GM23338 (cell line): ENCODE measurements around the gene GRID1. TPM values are rescaled to one million over a fixed set of nuclear protein-coding genes. Genes with fewer than 3 reads are reported as not detected.

Source experiments
- ATAC-seq: fragments of 200-7000 bp; cut with Tn5 transposase; 3 replicates; pipeline ENCODE4 v1.9.1; 2020
- DNase-seq: peaks from one replicate; pipeline ENCODE4 v3.0.0-alpha.2; 2015; ENCODE audit warnings: low spot score
- H2AFZ ChIP-seq: fragments of 200-600 bp; sonication (generic); 2 replicates; pipeline ENCODE4 v1.8.0; 2016; ENCODE audit warnings: antibody characterized with exemption, mild to moderate bottlenecking, moderate library complexity
- H3F3A ChIP-seq: fragments of 200-600 bp; sonication (generic); replicated peaks from 2 replicates; pipeline ENCODE4 v1.8.0; 2017; ENCODE audit warnings: antibody characterized with exemption, mixed run types, low read depth
- H3K27ac ChIP-seq: fragments of 200-600 bp; sonication (generic); 2 replicates; pipeline ENCODE4 v1.6.1; 2016; ENCODE audit warnings: low read depth
- H3K27me3 ChIP-seq: fragments of 200-600 bp; sonication (generic); 2 replicates; pipeline ENCODE4 v1.8.0; 2016; ENCODE audit warnings: mild to moderate bottlenecking, mixed run types, moderate library complexity; ENCODE audit not compliant: insufficient read depth
- H3K36me3 ChIP-seq: fragments of 200-600 bp; sonication (generic); 2 replicates; pipeline ENCODE4 v1.8.0; 2016; ENCODE audit warnings: mild to moderate bottlenecking; ENCODE audit not compliant: insufficient read depth
- H3K4me1 ChIP-seq: fragments of 200-600 bp; sonication (generic); 2 replicates; pipeline ENCODE4 v1.8.0; 2016; ENCODE audit warnings: mild to moderate bottlenecking, moderate library complexity; ENCODE audit not compliant: insufficient read depth
- H3K4me2 ChIP-seq: fragments of 200-600 bp; sonication (generic); 2 replicates; pipeline ENCODE4 v1.7.1; 2017; ENCODE audit warnings: mixed run types
- H3K4me3 ChIP-seq: fragments of 200-600 bp; sonication (generic); 2 replicates; pipeline ENCODE4 v1.6.1; 2016; ENCODE audit warnings: mixed run types
- H3K79me2 ChIP-seq: fragments of 200-600 bp; sonication (generic); replicated peaks from 2 replicates; pipeline ENCODE4 v1.8.0; 2017; ENCODE audit warnings: mild to moderate bottlenecking; ENCODE audit not compliant: insufficient read depth
- H3K9me2 ChIP-seq: fragments of 200-600 bp; sonication (generic); 2 replicates; pipeline ENCODE4 v1.8.0; 2017; ENCODE audit not compliant: insufficient read depth
- H4K20me1 ChIP-seq: fragments of 200-600 bp; sonication (generic); replicated peaks from 2 replicates; pipeline ENCODE4 v1.8.0; 2017; ENCODE audit warnings: mild to moderate bottlenecking; ENCODE audit not compliant: insufficient read depth
- H3K27ac Mint-ChIP-seq: 2 replicates; pipeline ENCODE4 v1.8.0; 2020; ENCODE audit warnings: inconsistent platforms, mild to moderate bottlenecking, moderate library complexity, mixed read lengths
- H3K27me3 Mint-ChIP-seq: 3 replicates; pipeline ENCODE4 v1.8.0; 2022; ENCODE audit warnings: low read depth, mild to moderate bottlenecking, moderate library complexity, mixed read lengths, inconsistent platforms; ENCODE audit not compliant: insufficient read depth, poor library complexity
- H3K36me3 Mint-ChIP-seq: 3 replicates; pipeline ENCODE4 v1.8.0; 2021; ENCODE audit warnings: low read depth, mild to moderate bottlenecking, inconsistent platforms, moderate library complexity, mixed read lengths
- H3K4me1 Mint-ChIP-seq: 3 replicates; pipeline ENCODE4 v1.8.0; 2020; ENCODE audit warnings: mild to moderate bottlenecking, inconsistent platforms, mixed read lengths
- H3K4me3 Mint-ChIP-seq: 3 replicates; pipeline ENCODE4 v1.8.0; 2021; ENCODE audit warnings: moderate library complexity, mild to moderate bottlenecking, inconsistent platforms, mixed read lengths
- H3K9me3 Mint-ChIP-seq: 3 replicates; pipeline ENCODE4 v1.8.0; 2020; ENCODE audit warnings: moderate library complexity, mild to moderate bottlenecking, inconsistent platforms, mixed read lengths
- EZH2 ChIP-seq: fragments of 200-600 bp; sonication (generic); IDR thresholded peaks from one replicate; pipeline ENCODE4 v1.8.0; 2017; ENCODE audit warnings: antibody characterized with exemption, mild to moderate bottlenecking, low read depth; ENCODE audit not compliant: unreplicated experiment
- POLR2AphosphoS5 ChIP-seq: IDR thresholded peaks from 2 replicates; pipeline ENCODE4 v1.6.1; 2016; ENCODE audit warnings: antibody characterized with exemption, low read depth
- ZNF331 ChIP-seq: fragments of 250-450 bp; sonication (Bioruptor Pico); IDR thresholded peaks from 2 replicates; pipeline ENCODE4 v1.5.0; 2020; ENCODE audit warnings: low read depth, mild to moderate bottlenecking, moderate library complexity
- polyA plus RNA-seq: library from polyadenylated mRNA; unstranded; fragments of >200 nt; fragmentation: Nextera tagmentation; extraction: Ambion mirVana; gene quantifications from 2 replicates; pipeline ENCODE4 v1.2.1, GENCODE V29; 2016
- total RNA-seq: library from RNA; depleted of rRNA; stranded (reverse); fragments of >200 nt; shearing (Covaris generic); gene quantifications from 2 replicates; pipeline ENCODE4 v1.2.3, GENCODE V29; 2014
- TF ChIP-seq, protein P1 (sequence below): fragments of 250-450 bp; sonication (Bioruptor Pico); IDR thresholded peaks from 2 replicates; pipeline ENCODE4 v1.5.0; 2020; ENCODE audit warnings: mild to moderate bottlenecking, moderate library complexity

Gene GRID1
- total and polyA plus RNA-seq, 2 experiments from 2014 or later: 0.14 to 0.15 TPM

DNA sequence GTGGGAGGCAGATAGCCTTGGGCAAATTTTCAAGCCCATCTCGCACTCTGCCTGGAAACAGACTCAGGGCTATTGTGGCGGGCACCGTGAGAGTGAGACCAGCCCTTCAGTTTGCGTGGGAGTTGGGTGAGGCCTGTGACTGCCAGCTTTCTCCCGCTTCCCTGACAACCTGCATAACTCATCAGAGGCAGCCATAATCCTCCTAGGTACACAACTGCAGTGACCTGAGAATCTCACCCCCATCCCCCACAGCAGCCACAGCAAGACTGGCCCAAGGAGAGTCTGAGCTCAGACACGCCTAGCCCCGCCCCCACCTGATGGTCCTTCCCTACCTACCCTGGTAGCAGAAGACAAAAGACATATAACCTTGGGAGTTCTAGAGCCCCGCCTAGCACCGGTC, 275.4 kb downstream of the GRID1 start:
- no peak overlapping the region for H3K27ac ChIP-seq
- Mint-ChIP-seq H3K27ac (no peak overlapping the region), H3K9me3 (peaks cover 30% of the 10 kb centered on the region), H3K4me1 (peaks cover 11% of the 10 kb centered on the region; the same call in 2 of the 3 replicates), H3K27me3 (peaks cover 6% of the 10 kb centered on the region), H3K36me3 (no peaks in the 10 kb centered on the region; the same call in 2 of the 3 replicates), H3K4me3 (no peak overlapping the region)
- no peak for DNase-seq
- H4K20me1 ChIP-seq: no peaks in the 10 kb centered on the region
- H3K9me2 ChIP-seq: no peaks in the 10 kb centered on the region
- H3K4me3 ChIP-seq: no peak overlapping the region
- no peak for ATAC-seq
- no peaks in the 10 kb centered on the region for H3F3A ChIP-seq
- no peaks in the 10 kb centered on the region for H3K4me1 ChIP-seq
- no peak for TF ChIP-seq EZH2
- TF ChIP-seq, protein P1, sequence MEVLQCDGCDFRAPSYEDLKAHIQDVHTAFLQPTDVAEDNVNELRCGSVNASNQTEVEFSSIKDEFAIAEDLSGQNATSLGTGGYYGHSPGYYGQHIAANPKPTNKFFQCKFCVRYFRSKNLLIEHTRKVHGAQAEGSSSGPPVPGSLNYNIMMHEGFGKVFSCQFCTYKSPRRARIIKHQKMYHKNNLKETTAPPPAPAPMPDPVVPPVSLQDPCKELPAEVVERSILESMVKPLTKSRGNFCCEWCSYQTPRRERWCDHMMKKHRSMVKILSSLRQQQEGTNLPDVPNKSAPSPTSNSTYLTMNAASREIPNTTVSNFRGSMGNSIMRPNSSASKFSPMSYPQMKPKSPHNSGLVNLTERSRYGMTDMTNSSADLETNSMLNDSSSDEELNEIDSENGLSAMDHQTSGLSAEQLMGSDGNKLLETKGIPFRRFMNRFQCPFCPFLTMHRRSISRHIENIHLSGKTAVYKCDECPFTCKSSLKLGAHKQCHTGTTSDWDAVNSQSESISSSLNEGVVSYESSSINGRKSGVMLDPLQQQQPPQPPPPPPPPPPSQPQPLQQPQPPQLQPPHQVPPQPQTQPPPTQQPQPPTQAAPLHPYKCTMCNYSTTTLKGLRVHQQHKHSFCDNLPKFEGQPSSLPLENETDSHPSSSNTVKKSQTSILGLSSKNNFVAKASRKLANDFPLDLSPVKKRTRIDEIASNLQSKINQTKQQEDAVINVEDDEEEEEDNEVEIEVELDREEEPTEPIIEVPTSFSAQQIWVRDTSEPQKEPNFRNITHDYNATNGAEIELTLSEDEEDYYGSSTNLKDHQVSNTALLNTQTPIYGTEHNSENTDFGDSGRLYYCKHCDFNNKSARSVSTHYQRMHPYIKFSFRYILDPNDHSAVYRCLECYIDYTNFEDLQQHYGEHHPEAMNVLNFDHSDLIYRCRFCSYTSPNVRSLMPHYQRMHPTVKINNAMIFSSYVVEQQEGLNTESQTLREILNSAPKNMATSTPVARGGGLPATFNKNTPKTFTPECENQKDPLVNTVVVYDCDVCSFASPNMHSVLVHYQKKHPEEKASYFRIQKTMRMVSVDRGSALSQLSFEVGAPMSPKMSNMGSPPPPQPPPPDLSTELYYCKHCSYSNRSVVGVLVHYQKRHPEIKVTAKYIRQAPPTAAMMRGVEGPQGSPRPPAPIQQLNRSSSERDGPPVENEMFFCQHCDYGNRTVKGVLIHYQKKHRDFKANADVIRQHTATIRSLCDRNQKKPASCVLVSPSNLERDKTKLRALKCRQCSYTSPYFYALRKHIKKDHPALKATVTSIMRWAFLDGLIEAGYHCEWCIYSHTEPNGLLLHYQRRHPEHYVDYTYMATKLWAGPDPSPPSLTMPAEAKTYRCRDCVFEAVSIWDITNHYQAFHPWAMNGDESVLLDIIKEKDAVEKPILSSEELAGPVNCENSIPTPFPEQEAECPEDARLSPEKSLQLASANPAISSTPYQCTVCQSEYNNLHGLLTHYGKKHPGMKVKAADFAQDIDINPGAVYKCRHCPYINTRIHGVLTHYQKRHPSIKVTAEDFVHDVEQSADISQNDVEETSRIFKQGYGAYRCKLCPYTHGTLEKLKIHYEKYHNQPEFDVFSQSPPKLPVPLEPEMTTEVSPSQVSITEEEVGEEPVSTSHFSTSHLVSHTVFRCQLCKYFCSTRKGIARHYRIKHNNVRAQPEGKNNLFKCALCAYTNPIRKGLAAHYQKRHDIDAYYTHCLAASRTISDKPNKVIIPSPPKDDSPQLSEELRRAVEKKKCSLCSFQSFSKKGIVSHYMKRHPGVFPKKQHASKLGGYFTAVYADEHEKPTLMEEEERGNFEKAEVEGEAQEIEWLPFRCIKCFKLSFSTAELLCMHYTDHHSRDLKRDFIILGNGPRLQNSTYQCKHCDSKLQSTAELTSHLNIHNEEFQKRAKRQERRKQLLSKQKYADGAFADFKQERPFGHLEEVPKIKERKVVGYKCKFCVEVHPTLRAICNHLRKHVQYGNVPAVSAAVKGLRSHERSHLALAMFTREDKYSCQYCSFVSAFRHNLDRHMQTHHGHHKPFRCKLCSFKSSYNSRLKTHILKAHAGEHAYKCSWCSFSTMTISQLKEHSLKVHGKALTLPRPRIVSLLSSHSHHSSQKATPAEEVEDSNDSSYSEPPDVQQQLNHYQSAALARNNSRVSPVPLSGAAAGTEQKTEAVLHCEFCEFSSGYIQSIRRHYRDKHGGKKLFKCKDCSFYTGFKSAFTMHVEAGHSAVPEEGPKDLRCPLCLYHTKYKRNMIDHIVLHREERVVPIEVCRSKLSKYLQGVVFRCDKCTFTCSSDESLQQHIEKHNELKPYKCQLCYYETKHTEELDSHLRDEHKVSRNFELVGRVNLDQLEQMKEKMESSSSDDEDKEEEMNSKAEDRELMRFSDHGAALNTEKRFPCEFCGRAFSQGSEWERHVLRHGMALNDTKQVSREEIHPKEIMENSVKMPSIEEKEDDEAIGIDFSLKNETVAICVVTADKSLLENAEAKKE (CRISPR knock-in tag): no peak
- H3K79me2 ChIP-seq: no peaks in the 10 kb centered on the region
- 0 out of 2 replicates have a peak overlapping the region, but pooled peaks have one; percentile 74 for H2AFZ ChIP-seq
- no peak overlapping the region for H3K4me2 ChIP-seq
- no peaks in the 10 kb centered on the region for H3K36me3 ChIP-seq
- no peaks in the 10 kb centered on the region for H3K27me3 ChIP-seq

DNA sequence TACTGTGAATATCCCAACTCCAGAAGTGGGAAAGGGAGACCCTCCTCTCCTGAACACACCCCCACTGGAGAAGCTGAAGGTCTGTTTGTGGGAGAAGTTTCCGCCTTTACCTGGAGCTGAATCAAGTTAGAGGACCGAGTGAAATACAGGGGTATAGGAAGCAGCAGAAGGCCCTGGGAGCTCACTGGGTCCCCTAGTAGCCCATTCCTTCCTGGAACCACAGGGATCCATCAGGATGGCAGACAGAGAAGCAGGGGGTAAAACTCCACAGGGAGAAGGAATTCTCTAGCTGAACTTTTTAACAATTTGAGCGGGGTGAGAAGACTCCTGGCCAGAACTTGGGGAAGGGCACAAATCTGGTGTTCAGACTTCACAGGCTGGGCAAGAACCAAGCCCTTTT, 275.8 kb downstream of the GRID1 start:
- Mint-ChIP-seq H3K27ac (no peak overlapping the region), H3K9me3 (peaks cover 30% of the 10 kb centered on the region), H3K27me3 (peaks cover 6% of the 10 kb centered on the region), H3K4me1 (peaks cover 11% of the 10 kb centered on the region; the same call in 2 of the 3 replicates), H3K4me3 (no peak overlapping the region), H3K36me3 (no peaks in the 10 kb centered on the region; the same call in 2 of the 3 replicates)
- Histone ChIP-seq H4K20me1 (no peaks in the 10 kb centered on the region), H3K9me2 (no peaks in the 10 kb centered on the region), H3K79me2 (no peaks in the 10 kb centered on the region), H3K27ac (no peak overlapping the region), H3K4me3 (no peak overlapping the region), H2AFZ (0 out of 2 replicates have a peak overlapping the region, but pooled peaks have one; percentile 74), H3K27me3 (no peaks in the 10 kb centered on the region), H3K36me3 (no peaks in the 10 kb centered on the region), H3K4me2 (no peak overlapping the region), H3K4me1 (no peaks in the 10 kb centered on the region), H3F3A (no peaks in the 10 kb centered on the region)
- ATAC-seq (peak; percentile 71), DNase-seq (no peak)
- TF ChIP-seq ZNF331 (CRISPR knock-in tag) (no peak), POLR2AphosphoS5 (no peak)
- TF ChIP-seq, protein P1 (CRISPR knock-in tag): no peak
